ENCODE measurements around the gene NAA20.

NAA20 gene

GRCh38 chr20:20020908-20021307, 3.7 kb downstream of the NAA20 start:
- no peak for DNase-seq

GRCh38 chr20:20021835-20022234, 4.7 kb downstream of the NAA20 start:
- DNase-seq, result no peak

DNA sequence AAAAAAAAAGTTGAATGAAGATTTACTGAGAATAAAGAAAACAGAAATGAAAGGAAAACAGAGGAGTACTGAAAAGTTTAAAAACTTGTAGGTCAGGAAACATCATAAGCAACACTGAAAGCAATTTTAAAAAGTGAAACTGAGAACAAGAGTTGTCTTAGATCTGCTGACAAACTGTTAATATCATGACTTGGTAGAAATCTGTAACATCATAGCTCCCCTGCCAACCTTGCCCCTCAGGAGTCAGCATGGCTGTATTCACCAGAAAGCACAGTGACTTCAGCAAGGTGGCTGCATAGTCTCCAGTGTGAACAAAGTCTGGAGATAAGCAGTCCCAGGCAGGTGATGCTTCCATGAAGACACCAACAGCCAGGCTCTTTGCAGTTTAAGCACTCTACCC, 5.3 kb downstream of the NAA20 start:
- no peak for DNase-seq

GRCh38 chr20:20023395-20023794, 6.2 kb downstream of the NAA20 start:
- DNase-seq, result no peak

DNA sequence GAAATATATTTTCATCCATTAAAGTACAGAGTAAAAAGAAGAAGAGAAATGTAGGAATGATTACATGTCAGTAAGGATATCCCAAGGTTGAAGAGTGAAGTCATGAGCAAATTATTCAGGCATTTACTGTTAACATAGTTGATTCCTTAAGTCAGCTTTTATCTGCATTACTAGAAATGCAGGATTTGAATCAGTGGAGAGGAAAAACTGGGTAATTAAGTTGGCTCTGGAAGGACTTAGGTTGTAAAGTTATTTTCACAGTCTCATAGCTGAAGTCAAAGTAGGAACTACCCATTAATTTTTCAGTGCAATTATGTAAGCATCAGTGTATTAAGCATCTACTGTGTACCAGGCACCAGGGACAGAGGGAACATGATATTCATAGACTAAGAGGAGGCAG, 7.8 kb downstream of the NAA20 start:
- no peak for DNase-seq

DNA sequence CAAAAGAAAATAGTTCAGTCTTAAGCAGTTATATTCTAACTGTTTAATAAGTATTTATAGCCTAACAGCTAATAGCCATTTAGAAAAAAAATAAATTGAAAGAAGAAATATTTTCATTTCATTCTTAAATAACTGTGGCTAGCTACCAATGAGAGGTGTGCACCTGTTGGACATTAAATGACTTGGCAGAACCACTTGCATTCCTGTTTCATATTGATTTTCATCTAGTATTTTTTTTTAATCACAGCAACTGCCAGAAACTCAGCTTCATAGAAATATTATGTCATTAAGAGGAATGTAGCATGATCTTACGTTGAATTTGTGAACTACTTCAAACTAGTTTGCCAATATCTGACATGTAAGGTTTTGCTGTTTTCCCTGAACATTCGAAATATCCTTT, 10.1 kb downstream of the NAA20 start:
- no peak for DNase-seq

GRCh38 chr20:20031790-20032189, 14.6 kb downstream of the NAA20 start:
- DNase-seq, result no peak

DNA sequence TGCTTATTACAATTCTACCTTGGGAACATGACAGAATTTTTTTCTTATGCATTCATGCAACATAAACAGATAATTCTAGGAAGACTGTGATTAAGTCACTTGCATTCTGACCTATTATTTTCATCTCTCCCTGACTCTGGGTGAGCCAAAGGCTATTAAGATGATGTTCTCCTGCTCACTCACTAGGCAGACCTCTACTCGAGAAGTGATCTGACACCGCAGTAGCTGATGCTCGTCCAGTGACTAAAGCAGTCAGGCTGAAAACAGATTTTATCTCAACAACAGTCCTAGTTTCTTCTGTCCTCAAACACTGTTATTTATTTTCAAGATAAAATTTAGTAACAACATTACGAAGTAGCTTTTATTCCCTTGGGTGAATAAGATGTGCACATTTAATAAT, 17.3 kb downstream of the NAA20 start:
- no peak for DNase-seq

DNA sequence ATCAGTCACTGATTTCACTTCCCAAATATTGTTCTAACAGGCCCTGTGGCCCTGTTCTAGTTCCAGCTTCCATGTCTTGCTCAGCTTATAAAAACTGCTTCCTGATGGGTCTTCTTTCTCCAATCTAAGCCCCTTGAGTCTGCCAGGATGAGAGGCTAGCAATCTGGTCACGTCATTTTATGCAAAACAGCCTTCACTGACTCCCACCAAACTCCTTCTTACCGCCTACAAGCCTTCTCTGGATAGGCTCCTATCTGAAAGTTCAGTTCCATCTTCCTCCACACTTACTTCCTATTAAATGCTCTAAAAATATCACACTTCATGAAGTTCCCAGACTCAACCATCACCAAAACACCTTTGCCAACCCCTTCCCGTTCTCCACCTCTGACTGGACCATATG, 19.6 kb downstream of the NAA20 start:
- peak; percentile 72 for DNase-seq

- no peak for DNase-seq
These were observed 20.8 kb downstream of the NAA20 start for GRCh38 chr20:20037960-20038359.

DNA sequence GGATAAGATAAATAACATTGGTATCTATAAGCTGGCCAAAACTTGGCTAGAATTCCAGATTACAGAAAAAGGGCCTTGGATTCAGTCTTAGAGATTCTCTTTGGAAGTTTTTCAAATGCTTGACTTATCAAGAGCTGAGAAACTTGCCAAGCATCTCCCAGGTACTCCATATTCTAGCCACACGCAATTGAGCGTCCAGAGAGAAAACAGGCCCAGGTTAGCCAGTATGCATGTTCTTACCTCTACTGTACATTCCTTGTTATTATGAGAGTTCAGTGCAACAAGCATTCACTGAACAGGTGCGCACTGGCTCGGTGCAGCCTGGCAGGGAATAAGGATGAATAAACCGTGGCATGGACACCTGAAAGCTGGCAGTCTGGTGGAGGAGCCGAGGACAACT, 21.4 kb downstream of the NAA20 start:
- DNase-seq, result no peak

- DNase-seq, result no peak
These were observed 22.7 kb downstream of the NAA20 start for GRCh38 chr20:20039752-20040387.

DNA sequence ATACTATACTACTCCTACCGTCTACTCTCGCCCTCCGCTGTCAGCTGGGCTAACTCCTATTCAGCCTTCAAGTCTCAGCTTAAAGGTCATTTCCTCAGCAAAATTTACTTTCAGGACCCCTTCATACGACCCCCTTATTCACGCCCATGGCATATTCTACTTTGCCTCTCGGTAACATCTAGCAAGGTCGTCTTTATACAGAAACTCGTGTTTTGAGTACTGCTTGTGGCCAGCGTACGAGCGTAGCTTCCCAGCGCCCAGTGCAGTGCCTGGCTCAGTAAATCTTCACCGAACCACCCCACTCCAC, 34.6 kb downstream of the NAA20 start:
- no peak for DNase-seq

DNA sequence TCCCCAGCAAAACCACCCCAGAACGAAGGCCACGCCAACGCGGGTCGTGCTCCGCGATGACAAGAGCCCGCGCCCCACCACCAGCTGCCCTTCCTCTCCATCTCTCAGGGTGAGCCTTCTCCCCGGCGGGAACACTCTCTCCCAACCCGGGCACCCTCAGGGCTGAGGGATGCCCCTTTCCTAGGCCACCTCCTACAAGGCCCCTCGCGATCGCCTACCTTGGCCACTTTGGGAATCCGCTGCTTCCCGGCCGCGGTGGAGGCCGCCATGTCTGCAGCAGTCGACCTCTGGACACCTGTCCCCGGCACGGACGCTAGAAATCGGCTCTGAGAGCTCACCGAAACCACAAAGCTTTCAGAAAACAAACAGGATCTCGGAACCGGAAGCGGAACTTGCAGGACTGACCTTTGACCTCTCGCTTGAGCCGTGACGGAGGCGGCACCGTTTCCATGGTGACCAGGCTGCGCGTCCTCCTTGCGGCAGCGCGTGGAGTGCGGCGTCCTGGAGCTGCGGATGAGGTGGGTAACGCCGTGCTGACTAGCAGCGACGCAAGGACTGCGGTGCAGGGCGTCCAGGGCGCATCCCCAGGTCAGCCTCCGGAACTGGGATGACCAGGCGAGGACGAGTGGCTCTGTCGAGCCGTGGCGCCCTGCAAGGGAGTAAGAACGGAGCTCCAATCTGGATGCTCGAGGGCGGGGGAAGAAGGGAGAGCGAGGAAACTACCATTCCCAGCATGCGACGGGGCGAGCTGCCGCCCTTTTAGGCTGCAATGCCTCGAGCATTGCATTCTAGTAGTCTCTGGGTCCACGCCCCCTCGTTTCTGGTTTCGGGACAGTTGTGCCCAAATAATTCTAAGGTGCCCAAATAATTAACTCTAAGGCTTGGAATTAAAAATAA, 35.2 kb downstream of the NAA20 start, which contains the start of the genes CFAP61 and CRNKL1:
CFAP61 (plus strand) TSS at position 459 of the 897 bp plus-strand sequence. CDS start 4,122 bp downstream, outside the sequence.
CRNKL1 (minus strand) TSS at position 393 of the 897 bp plus-strand sequence; CDS start at position 269, 124 bp downstream.
- peak; percentile 90 for DNase-seq

DNA sequence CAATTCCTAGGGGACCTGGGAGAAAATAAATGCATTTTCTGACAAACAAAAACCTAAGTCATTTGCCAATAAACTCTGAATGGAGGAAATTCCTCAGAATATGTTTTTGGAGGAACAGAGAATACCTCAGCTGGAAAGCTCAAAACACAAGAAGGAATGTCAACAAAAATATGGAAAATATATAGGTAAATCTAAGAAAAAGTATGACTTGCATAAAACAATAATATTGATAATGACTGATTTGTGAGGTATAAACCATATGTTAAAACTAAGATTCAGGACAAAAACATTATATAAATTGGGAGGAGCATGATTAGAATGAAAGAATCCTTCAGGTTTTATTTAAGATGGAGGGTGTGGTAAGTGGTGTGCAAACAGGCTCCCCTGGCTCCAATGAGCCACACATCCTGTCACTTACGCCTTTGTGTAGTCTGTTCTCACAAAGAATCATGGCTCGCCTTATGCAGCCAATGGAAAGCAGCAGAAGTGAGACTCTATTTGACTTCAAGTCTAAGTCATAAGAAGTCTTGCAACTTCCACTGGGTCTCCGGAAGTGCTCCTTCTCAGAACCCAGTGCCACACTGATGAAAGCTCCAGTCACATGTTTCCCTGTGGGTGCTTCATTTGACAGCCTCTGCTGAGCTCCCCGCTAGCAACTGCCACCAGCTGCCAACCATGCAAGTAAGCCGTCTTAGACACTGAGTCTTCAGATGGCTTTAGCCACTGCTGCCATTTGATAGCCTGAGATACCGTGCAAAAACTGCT, 43.3 kb downstream of the NAA20 start:
- DNase-seq, result no peak

- no peak for DNase-seq
These were observed 47.0 kb downstream of the NAA20 start for GRCh38 chr20:20063941-20064702.

GRCh38 chr20:20065361-20065760, 48.2 kb downstream of the NAA20 start:
- DNase-seq, result no peak

- DNase-seq, result no peak
These were observed 53.9 kb downstream of the NAA20 start for GRCh38 chr20:20070871-20071726.

- DNase-seq, result no peak
These were observed 56.7 kb downstream of the NAA20 start for GRCh38 chr20:20073801-20074371.

DNA sequence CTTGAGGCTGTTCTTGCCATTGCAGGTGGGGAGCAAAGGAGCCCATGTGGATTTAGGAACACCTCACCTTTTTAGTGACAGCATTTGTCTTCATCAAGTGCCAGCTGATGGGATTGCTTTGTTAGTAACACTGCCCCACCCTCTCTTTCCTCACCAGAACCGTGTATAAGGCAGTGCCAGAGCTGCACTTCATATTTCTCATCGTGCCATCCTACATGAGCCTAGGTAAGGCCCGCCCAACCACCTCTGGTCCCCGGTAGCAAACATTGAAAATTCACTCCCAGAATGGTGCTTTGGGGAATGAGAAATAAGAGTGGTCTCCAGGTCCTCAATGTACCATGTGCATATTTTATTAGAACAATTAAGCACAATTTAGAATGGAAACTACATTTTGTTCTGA, 57.9 kb downstream of the NAA20 start:
- no peak for DNase-seq

DNA sequence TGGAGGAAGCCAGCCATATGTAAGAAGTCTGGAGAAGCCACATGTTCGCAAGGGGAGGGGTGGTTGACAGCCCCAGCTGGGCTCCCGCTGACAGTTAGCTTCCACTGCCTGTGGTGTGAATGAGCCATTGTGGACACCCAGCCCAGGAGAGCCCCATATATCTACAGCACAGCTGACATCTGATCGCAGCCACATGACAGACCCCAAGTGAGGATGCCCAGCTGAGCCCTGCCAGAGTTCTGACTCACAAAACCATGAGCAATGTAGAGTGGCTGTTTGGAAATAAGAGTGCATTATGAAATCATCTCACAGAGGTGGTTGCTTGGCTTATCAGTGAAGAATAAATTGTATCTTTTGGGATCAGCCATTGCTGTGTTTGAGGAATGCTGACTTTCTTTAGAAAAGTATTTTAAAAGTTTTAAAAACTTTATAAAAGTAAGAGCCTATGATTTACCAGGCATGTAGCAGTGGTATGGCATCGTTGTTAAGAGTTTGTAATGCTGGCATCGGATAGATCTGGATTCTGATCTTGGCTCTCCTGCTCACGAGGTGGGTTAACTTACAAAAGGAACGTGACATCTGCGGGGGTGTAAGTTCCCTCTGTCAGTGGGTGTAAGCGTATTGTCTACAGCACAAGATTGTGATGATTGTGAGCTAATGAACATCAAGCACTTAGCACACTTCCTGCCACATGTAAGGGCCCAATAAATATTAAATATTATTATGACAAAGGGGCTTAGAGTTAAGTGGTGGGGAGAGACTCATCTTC, 59.3 kb downstream of the NAA20 start:
- no peak for DNase-seq
